PC-3 (cell line): ENCODE results near the gene PHRF1. TPM values are rescaled to one million over a fixed set of nuclear protein-coding genes. Genes with fewer than 3 reads are reported as not detected.

Experiments used
- ATAC-seq: fragments of 200-7000 bp; cut with Tn5 transposase; 2 replicates; pipeline ENCODE4 v1.9.1; 2020; ENCODE audit warnings: mild to moderate bottlenecking, moderate library complexity
- BruUV-seq: library from RNA; stranded (reverse); fragments of 400-500 nt; replicated peaks from 2 replicates; lab custom pipeline; 2021; lab: Mats Ljungman, UMichigan
- CTCF ChIA-PET: fragments of 300-600 bp; sonication (Branson Sonifier 250); formaldehyde crosslinking; loops from one replicate; lab custom pipeline; 2022; ENCODE audit warnings: antibody characterized with exemption; lab: Charles Lee
- POLR2A ChIA-PET: fragments of 300-600 bp; sonication (Branson Sonifier 250); formaldehyde crosslinking; loops from one replicate; lab custom pipeline; 2022; ENCODE audit warnings: antibody characterized with exemption; ENCODE audit not compliant: unreplicated experiment; lab: Charles Lee
- DNase-seq: peaks from one replicate; pipeline ENCODE4 v3.0.0-alpha.2; 2015
- H2AFZ ChIP-seq: fragments of 300-600 bp; sonication (generic); 2 replicates; pipeline ENCODE4 v1.6.0; 2016; ENCODE audit warnings: antibody characterized with exemption, low read length
- H3F3A ChIP-seq: fragments of 300-600 bp; sonication (generic); one replicate; pipeline ENCODE4 v1.6.0; 2017; ENCODE audit warnings: antibody characterized with exemption, low read length, control low read depth, mild to moderate bottlenecking; ENCODE audit not compliant: unreplicated experiment
- H3K27ac ChIP-seq: fragments of 300-600 bp; sonication (generic); 2 replicates; pipeline ENCODE4 v1.5.1; 2016; ENCODE audit warnings: mild to moderate bottlenecking, low read length
- H3K27me3 ChIP-seq: fragments of 300-600 bp; sonication (generic); 2 replicates; pipeline ENCODE4 v1.6.1; 2016; ENCODE audit warnings: low read length, mixed read lengths
- H3K36me3 ChIP-seq: fragments of 300-600 bp; sonication (generic); 2 replicates; pipeline ENCODE4 v1.6.1; 2016; ENCODE audit warnings: low read depth, mixed run types, low read length, mixed read lengths
- H3K4me1 ChIP-seq: fragments of 300-600 bp; sonication (generic); 2 replicates; pipeline ENCODE4 v1.5.1; 2016; ENCODE audit warnings: low read length; ENCODE audit not compliant: insufficient read depth
- H3K4me2 ChIP-seq: fragments of 300-600 bp; sonication (generic); 2 replicates; pipeline ENCODE4 v1.6.0; 2016; ENCODE audit warnings: low read length
- H3K4me3 ChIP-seq: fragments of 300-600 bp; sonication (generic); 2 replicates; pipeline ENCODE4 v1.5.1; 2016; ENCODE audit warnings: mild to moderate bottlenecking, low read length, mixed read lengths
- H3K79me2 ChIP-seq: fragments of 300-600 bp; sonication (generic); 2 replicates; pipeline ENCODE4 v1.6.1; 2017; ENCODE audit warnings: low read length, mixed read lengths
- H3K9ac ChIP-seq: fragments of 300-600 bp; sonication (generic); 2 replicates; pipeline ENCODE4 v1.6.0; 2016; ENCODE audit warnings: mild to moderate bottlenecking, low read length
- H3K9me2 ChIP-seq: fragments of 300-600 bp; sonication (generic); replicated peaks from 2 replicates; pipeline ENCODE4 v1.6.1; 2016; ENCODE audit warnings: mixed run types, low read length, mixed read lengths
- H3K9me3 ChIP-seq: fragments of 300-600 bp; sonication (generic); 2 replicates; pipeline ENCODE4 v1.6.1; 2016; ENCODE audit warnings: low read length, mixed read lengths
- H4K20me1 ChIP-seq: fragments of 300-600 bp; sonication (generic); 2 replicates; pipeline ENCODE4 v1.6.1; 2016; ENCODE audit warnings: low read length, mixed read lengths
- CTCF ChIP-seq: fragments of 300-600 bp; sonication (generic); conservative IDR thresholded peaks from 2 replicates; pipeline ENCODE4 v1.5.1; 2017; ENCODE audit warnings: antibody characterized with exemption, low read depth, mild to moderate bottlenecking, low read length
- EZH2 ChIP-seq: fragments of 300-600 bp; sonication (generic); IDR thresholded peaks from one replicate; pipeline ENCODE4 v1.6.1; 2017; ENCODE audit warnings: antibody characterized with exemption, mild to moderate bottlenecking, low read length; ENCODE audit not compliant: unreplicated experiment
- EZH2phosphoT487 ChIP-seq: fragments of 300-600 bp; sonication (generic); IDR thresholded peaks from 2 replicates; pipeline ENCODE4 v1.6.1; 2018; ENCODE audit warnings: mild to moderate bottlenecking, antibody characterized with exemption, low read length, borderline replicate concordance
- intact Hi-C: fragments of 100-400 bp; cut with micrococcal nuclease; formaldehyde crosslinking; loops from 2 replicates; pipeline ENCODE4 v1.9.0; 2023
- total RNA-seq: library from RNA; depleted of rRNA; stranded (reverse); fragments of >200 nt; gene quantifications from 2 replicates; pipeline ENCODE4 v1.2.3, GENCODE V29; 2014

PHRF1 gene
- total RNA-seq, 1 experiment from 2014 or later: 41.4 TPM

- Histone ChIP-seq H3K9me2 (no peaks in the 10 kb centered on the region), H3K27ac (no peak overlapping the region), H3K4me2 (no peak overlapping the region), H3F3A (no peaks in the 10 kb centered on the region), H3K79me2 (peaks cover 69% of the 10 kb centered on the region), H4K20me1 (peaks cover 58% of the 10 kb centered on the region), H2AFZ (no peak overlapping the region), H3K9me3 (no peaks in the 10 kb centered on the region), H3K4me3 (no peak overlapping the region), H3K27me3 (no peaks in the 10 kb centered on the region), H3K9ac (no peak overlapping the region), H3K36me3 (peaks cover 22% of the 10 kb centered on the region; the same call in 1 of the 2 replicates), H3K4me1 (peaks cover 19% of the 10 kb centered on the region)
- no peak for DNase-seq
- CTCF ChIA-PET: no interaction called here
- BruUV-seq: no TSS peak
- intact Hi-C loops: no loop called here
- POLR2A ChIA-PET: no interaction called here
- no peak for ATAC-seq
- no peak for TF ChIP-seq EZH2
- no peak for TF ChIP-seq CTCF
- no peak for TF ChIP-seq EZH2phosphoT487
Observed at GRCh38 chr11:581752-582151, 5.5 kb downstream of the PHRF1 start.

- Histone ChIP-seq H3K36me3 (peaks cover 28% of the 10 kb centered on the region), H4K20me1 (peaks cover 33% of the 10 kb centered on the region), H3K9ac (no peak overlapping the region), H3K4me1 (0 out of 2 replicates have a peak, but pooled peaks cover 1% of the 10 kb centered on the region), H3F3A (no peaks in the 10 kb centered on the region), H3K4me2 (no peak overlapping the region), H3K9me2 (no peaks in the 10 kb centered on the region), H3K9me3 (no peaks in the 10 kb centered on the region), H3K27ac (no peak overlapping the region), H2AFZ (no peak overlapping the region), H3K4me3 (no peak overlapping the region), H3K79me2 (peaks cover 56% of the 10 kb centered on the region), H3K27me3 (no peaks in the 10 kb centered on the region)
- ATAC-seq (no peak), DNase-seq (no peak)
- no TSS peak for BruUV-seq
- CTCF ChIA-PET: no interaction called here
- POLR2A ChIA-PET: no interaction called here
- intact Hi-C loops: no loop called here
- no peak for TF ChIP-seq EZH2
- no peak for TF ChIP-seq CTCF
- no peak for TF ChIP-seq EZH2phosphoT487
Observed at GRCh38 chr11:584287-584686, 8.0 kb downstream of the PHRF1 start.

GRCh38 chr11:586376-587316 is 10.4 kb downstream of the PHRF1 start:
- H3K9ac ChIP-seq: no peak overlapping the region
- no peaks in the 10 kb centered on the region for H3K9me3 ChIP-seq
- no TSS peak for BruUV-seq
- peaks cover 39% of the 10 kb centered on the region for H3K79me2 ChIP-seq
- CTCF ChIA-PET: no interaction called here
- peaks cover 12% of the 10 kb centered on the region for H4K20me1 ChIP-seq
- peaks cover 42% of the 10 kb centered on the region for H3K36me3 ChIP-seq
- H3K27me3 ChIP-seq: no peaks in the 10 kb centered on the region
- no peaks in the 10 kb centered on the region for H3F3A ChIP-seq
- POLR2A ChIA-PET: no interaction called here
- H3K9me2 ChIP-seq: no peaks in the 10 kb centered on the region
- H2AFZ ChIP-seq: no peak overlapping the region
- no peak overlapping the region for H3K27ac ChIP-seq
- intact Hi-C loops: no loop called here
- no peak overlapping the region for H3K4me3 ChIP-seq
- no peak overlapping the region for H3K4me2 ChIP-seq
- TF ChIP-seq EZH2 (no peak), EZH2phosphoT487 (no peak), CTCF (no peak)
- DNase-seq (no peak), ATAC-seq (no peak)
- H3K4me1 ChIP-seq: no peaks in the 10 kb centered on the region
